ENCODE measurements around the gene HIPK2.

HIPK2 gene

DNA sequence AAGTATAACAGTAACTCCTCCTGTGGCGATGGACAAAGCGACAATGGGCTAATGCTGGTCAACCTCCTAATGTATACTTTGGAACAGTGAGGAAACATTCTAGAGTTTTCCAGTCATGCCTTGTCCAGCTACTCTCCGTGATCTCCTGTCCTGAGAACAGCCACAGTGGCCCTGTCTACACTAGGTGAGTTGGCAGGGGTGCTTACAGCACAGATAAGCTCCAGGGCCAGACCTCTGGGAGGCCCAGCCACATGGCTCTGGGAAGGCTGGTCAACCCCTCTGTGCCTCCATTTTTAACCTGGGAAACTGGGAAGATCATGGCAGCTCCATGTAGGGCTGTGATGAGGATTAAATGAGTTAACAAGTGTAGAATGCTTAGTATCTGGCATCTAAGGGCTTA is 197.4 kb downstream of the HIPK2 start:
- no peaks in the 10 kb centered on the region for H3K79me2 ChIP-seq
- no peaks in the 10 kb centered on the region for H3K36me3 ChIP-seq (ENCODE audit: control insufficient read depth, insufficient read depth, low read length)
- H3K4me1 ChIP-seq, result peaks cover 14% of the 10 kb centered on the region
- H3K27ac ChIP-seq, result no peak overlapping the region
- H3K4me3 ChIP-seq (ENCODE audit: low read depth, low read length), result no peak overlapping the region
- TF ChIP-seq, protein P1, sequence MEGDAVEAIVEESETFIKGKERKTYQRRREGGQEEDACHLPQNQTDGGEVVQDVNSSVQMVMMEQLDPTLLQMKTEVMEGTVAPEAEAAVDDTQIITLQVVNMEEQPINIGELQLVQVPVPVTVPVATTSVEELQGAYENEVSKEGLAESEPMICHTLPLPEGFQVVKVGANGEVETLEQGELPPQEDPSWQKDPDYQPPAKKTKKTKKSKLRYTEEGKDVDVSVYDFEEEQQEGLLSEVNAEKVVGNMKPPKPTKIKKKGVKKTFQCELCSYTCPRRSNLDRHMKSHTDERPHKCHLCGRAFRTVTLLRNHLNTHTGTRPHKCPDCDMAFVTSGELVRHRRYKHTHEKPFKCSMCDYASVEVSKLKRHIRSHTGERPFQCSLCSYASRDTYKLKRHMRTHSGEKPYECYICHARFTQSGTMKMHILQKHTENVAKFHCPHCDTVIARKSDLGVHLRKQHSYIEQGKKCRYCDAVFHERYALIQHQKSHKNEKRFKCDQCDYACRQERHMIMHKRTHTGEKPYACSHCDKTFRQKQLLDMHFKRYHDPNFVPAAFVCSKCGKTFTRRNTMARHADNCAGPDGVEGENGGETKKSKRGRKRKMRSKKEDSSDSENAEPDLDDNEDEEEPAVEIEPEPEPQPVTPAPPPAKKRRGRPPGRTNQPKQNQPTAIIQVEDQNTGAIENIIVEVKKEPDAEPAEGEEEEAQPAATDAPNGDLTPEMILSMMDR (IDR thresholded peaks at IDR 0.05), result no peak
- no peak overlapping the region for H2AFZ ChIP-seq
- H3K4me2 ChIP-seq (ENCODE audit: low read length), result no peak overlapping the region
- no peaks in the 10 kb centered on the region for H3K9me3 ChIP-seq (ENCODE audit: control insufficient read depth, low read length)
- no peak overlapping the region for H3K9ac ChIP-seq
- H3K27me3 ChIP-seq (ENCODE audit: control insufficient read depth, insufficient read depth, low read length), result no peaks in the 10 kb centered on the region

DNA sequence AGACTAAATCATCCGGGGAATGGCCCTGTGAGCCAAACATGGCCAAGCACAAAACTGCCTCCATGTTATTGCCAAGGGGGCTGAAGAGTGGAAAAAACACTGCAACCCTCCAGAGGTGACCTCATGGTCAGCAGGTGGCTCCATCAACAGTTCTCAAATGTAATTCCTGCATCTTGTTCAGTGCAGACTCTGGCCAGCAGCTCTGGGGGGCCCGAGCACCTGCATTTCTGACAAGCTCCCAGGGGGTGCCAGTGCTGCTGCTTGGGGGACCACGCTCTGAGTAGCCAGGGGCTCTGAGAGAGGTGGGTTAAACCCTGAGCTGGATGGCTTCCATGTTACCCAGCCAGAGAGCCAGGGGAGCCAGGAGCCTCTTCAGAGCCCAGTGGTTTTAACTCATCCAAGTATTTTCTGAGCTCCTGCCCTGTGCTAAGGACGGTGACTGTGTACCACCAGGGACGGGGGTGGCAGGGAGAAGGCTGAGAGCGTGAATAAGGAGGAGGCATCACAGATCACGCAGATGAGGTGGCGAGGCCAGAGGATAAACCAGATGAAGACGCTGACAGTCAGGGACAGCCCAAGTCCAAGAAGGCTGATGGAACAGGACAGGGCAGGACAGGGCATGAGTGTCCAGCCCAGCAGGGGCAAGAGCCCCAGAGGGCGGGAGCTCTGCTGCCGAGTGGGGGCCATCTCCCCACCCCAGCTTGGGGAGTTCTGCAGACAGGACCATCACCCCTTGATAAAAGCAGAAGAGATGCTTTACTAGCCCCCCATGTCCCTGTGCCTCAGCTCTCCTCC is 201.4 kb downstream of the HIPK2 start:
- Histone ChIP-seq H2AFZ (no peak overlapping the region), H3K4me1 (peaks cover 29% of the 10 kb centered on the region), H3K9ac (no peak overlapping the region), H3K9me3 (ENCODE audit: control insufficient read depth, low read length) (no peaks in the 10 kb centered on the region), H3K27ac (peak overlapping the region; percentile 88), H3K27me3 (ENCODE audit: control insufficient read depth, insufficient read depth, low read length) (no peaks in the 10 kb centered on the region), H3K36me3 (ENCODE audit: control insufficient read depth, insufficient read depth, low read length) (no peaks in the 10 kb centered on the region), H3K4me3 (ENCODE audit: low read depth, low read length) (no peak overlapping the region), H3K4me2 (ENCODE audit: low read length) (no peak overlapping the region), H3K79me2 (no peaks in the 10 kb centered on the region)
- TF ChIP-seq, protein P1 (IDR thresholded peaks at IDR 0.05), result no peak

DNA sequence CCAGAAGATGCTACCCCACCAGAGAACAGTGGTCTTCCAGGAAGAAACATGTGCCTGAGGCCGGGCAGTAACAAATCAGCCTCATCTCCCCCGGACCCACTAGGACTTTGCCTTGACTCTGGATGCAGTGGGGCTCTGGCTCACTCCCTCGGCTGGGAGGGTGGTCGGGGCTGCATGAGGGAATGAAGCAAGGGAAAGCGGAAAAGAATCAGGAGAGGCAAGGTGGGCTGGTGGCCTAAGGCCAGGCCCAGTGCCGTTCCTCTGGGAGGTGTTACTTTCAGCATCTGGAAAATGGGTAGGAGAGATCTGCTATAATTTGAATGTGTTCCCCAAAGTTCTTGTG is 202.5 kb downstream of the HIPK2 start:
- no peak overlapping the region for H2AFZ ChIP-seq
- no peak overlapping the region for H3K4me2 ChIP-seq (ENCODE audit: low read length)
- H3K9ac ChIP-seq, result no peak overlapping the region
- no peaks in the 10 kb centered on the region for H3K79me2 ChIP-seq
- H3K4me3 ChIP-seq (ENCODE audit: low read depth, low read length), result no peak overlapping the region
- peak overlapping the region; percentile 88 for H3K27ac ChIP-seq
- no peaks in the 10 kb centered on the region for H3K27me3 ChIP-seq (ENCODE audit: control insufficient read depth, insufficient read depth, low read length)
- TF ChIP-seq, protein P1 (IDR thresholded peaks at IDR 0.05), result no peak
- no peaks in the 10 kb centered on the region for H3K36me3 ChIP-seq (ENCODE audit: control insufficient read depth, insufficient read depth, low read length)
- H3K4me1 ChIP-seq, result peaks cover 29% of the 10 kb centered on the region
- no peaks in the 10 kb centered on the region for H3K9me3 ChIP-seq (ENCODE audit: control insufficient read depth, low read length)

DNA sequence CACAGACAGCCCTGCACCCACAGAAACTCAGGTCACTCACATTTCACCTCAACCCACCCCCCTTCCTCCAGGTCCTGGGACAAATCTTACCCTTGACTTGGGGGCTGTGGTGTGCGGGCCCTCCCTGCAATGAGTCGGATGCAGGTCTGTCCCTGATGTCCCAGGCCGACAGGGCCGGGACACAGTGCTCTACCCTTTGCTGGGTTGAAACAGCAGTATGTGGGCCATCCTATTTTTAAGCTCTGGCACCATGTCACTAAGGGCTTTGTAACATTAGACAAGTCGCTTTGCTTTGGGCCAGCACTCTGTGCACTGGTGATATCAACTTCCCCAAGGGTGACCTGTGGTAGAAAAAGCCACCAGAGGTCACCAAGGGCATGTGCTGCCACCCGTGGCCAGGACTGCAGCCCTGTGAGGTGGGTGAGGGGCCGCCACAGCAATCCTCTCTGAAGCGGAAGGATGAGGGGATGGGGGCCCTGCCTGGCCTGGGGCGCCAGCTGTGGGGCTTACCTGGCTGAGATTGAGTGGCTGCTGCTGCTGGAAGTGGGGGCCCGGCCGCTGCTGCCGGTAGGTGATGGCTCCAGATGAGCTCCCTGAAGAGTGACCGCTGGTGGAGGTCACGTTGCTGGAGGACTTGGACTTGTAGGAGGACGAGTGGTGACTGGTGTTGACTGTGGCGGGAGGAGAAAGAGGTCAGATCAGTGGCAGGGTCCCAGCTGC is 203.0 kb downstream of the HIPK2 start:
- Histone ChIP-seq H2AFZ (peak overlapping the region; percentile 41), H3K27ac (peak overlapping the region; percentile 88), H3K27me3 (ENCODE audit: control insufficient read depth, insufficient read depth, low read length) (no peaks in the 10 kb centered on the region), H3K36me3 (ENCODE audit: control insufficient read depth, insufficient read depth, low read length) (no peaks in the 10 kb centered on the region), H3K4me2 (ENCODE audit: low read length) (no peak overlapping the region), H3K9me3 (ENCODE audit: control insufficient read depth, low read length) (no peaks in the 10 kb centered on the region), H3K79me2 (no peaks in the 10 kb centered on the region), H3K4me3 (ENCODE audit: low read depth, low read length) (no peak overlapping the region), H3K4me1 (peaks cover 25% of the 10 kb centered on the region), H3K9ac (no peak overlapping the region)
- TF ChIP-seq, protein P1 (IDR thresholded peaks at IDR 0.05), result no peak
